GM21619 (cell line): Measurements from ENCODE around the gene VEGFA.

Experiments used
- ATAC-seq: cut with Tn5 transposase; IDR thresholded peaks from one replicate; pipeline ENCODE4 v1.9.1; 2021; ENCODE audit not compliant: unreplicated experiment

The VEGFA gene

GRCh38 chr6:43771858-43772680, 2.1 kb downstream of the VEGFA start:
- no peak for ATAC-seq

- ATAC-seq: no peak
These were observed 2.7 kb downstream of the VEGFA start for GRCh38 chr6:43772681-43773049.

GRCh38 chr6:43773050-43773979, 3.3 kb downstream of the VEGFA start:
- no peak for ATAC-seq

- no peak for ATAC-seq
These were observed 4.2 kb downstream of the VEGFA start for GRCh38 chr6:43773980-43774775.

GRCh38 chr6:43774776-43775534, 4.9 kb downstream of the VEGFA start:
- no peak for ATAC-seq

GRCh38 chr6:43775535-43775885, 5.5 kb downstream of the VEGFA start:
- ATAC-seq: no peak

- ATAC-seq: no peak
These were observed 6.2 kb downstream of the VEGFA start for GRCh38 chr6:43776115-43776798.

- ATAC-seq: no peak
These were observed 7.1 kb downstream of the VEGFA start for GRCh38 chr6:43776799-43777776.

- no peak for ATAC-seq
These were observed 8.3 kb downstream of the VEGFA start for GRCh38 chr6:43778131-43778855.

- ATAC-seq: no peak
These were observed 9.2 kb downstream of the VEGFA start for GRCh38 chr6:43778976-43779851.

GRCh38 chr6:43779852-43780236, 9.8 kb downstream of the VEGFA start:
- no peak for ATAC-seq

- ATAC-seq: no peak
These were observed 10.3 kb downstream of the VEGFA start for GRCh38 chr6:43780293-43780692.

GRCh38 chr6:43780941-43781928, 11.2 kb downstream of the VEGFA start:
- ATAC-seq: no peak

GRCh38 chr6:43781941-43782704, 12.1 kb downstream of the VEGFA start:
- ATAC-seq: no peak

GRCh38 chr6:43782764-43783513, 12.9 kb downstream of the VEGFA start:
- no peak for ATAC-seq
